H1 (cell line): Measurements from ENCODE around the gene CLEC14A. TPM values are rescaled to one million over a fixed set of nuclear protein-coding genes. Genes with fewer than 3 reads are reported as not detected.

Source experiments
- CTCF ChIA-PET: fragments of 300-600 bp; sonication (Branson Sonifier 250); formaldehyde crosslinking; loops from one replicate; lab custom pipeline; 2021; ENCODE audit not compliant: partially characterized antibody; lab: Charles Lee
- POLR2A ChIA-PET: fragments of 300-600 bp; sonication (Branson Sonifier 250); formaldehyde crosslinking; loops from one replicate; lab custom pipeline; 2021; ENCODE audit warnings: inconsistent platforms; ENCODE audit not compliant: partially characterized antibody; lab: Charles Lee
- DNase-seq, 2 experiments: peaks; one replicate each; pipeline versions ENCODE4 v3.0.0 to v3.0.0-alpha.2; 2010 to 2022; ENCODE audit warnings: low spot score in 2 of 2, low read depth in 1 of 2, mixed read lengths in 1 of 2
- FAIRE-seq: peaks from 2 replicates; lab custom pipeline; 2011; peaks lifted over from hg19 to GRCh38; lab: Jason Lieb, UNC
- H2AFZ ChIP-seq: 2 replicates; pipeline ENCODE4 v1.8.1; 2012; ENCODE audit warnings: low read length, inconsistent platforms
- H2AK5ac ChIP-seq: 2 replicates; pipeline ENCODE4 v1.6.1; 2013; ENCODE audit warnings: low read depth, low read length
- H2BK120ac ChIP-seq: replicated peaks from 2 replicates; pipeline ENCODE3; 2013; ENCODE audit warnings: low read depth, low read length, inconsistent platforms
- H2BK12ac ChIP-seq: 2 replicates; pipeline ENCODE4 v1.6.1; 2013; ENCODE audit warnings: low read depth, low read length
- H2BK15ac ChIP-seq: 2 replicates; pipeline ENCODE4 v1.6.1; 2013; ENCODE audit warnings: low read length
- H2BK20ac ChIP-seq: 2 replicates; pipeline ENCODE4 v1.6.1; 2013; ENCODE audit warnings: low read length
- H2BK5ac ChIP-seq: 2 replicates; pipeline ENCODE4 v1.6.1; 2013; ENCODE audit warnings: low read depth, low read length
- H3K14ac ChIP-seq: 2 replicates; pipeline ENCODE4 v1.6.1; 2013; ENCODE audit warnings: inconsistent platforms; ENCODE audit not compliant: insufficient read length
- H3K18ac ChIP-seq: 2 replicates; pipeline ENCODE4 v1.6.1; 2013; ENCODE audit warnings: low read length; ENCODE audit errors: extremely low read depth
- H3K23ac ChIP-seq: 2 replicates; pipeline ENCODE4 v1.6.1; 2013; ENCODE audit warnings: inconsistent platforms; ENCODE audit not compliant: insufficient read length
- H3K23me2 ChIP-seq: 2 replicates; pipeline ENCODE4 v1.6.1; 2013; ENCODE audit warnings: low read depth, low read length
- H3K27ac ChIP-seq: 2 replicates; pipeline ENCODE4 v1.6.1; 2011; ENCODE audit warnings: low read depth, low read length, inconsistent platforms
- H3K27me3 ChIP-seq, 4 experiments: replicated peaks in 1 of 4; 1 replicate in 1 of 4; 2 replicates in 3 of 4; pipeline versions ENCODE4 v1.6.1 to v1.8.1; 2011 to 2013; ENCODE audit warnings: low read length in 3 of 4, mild to moderate bottlenecking in 3 of 4, inconsistent platforms in 2 of 4, mixed read lengths in 2 of 4, moderate library complexity in 1 of 4; ENCODE audit not compliant: control insufficient read depth in 3 of 4, insufficient read depth in 3 of 4; ENCODE audit errors: extremely low read depth in 1 of 4
- H3K36me3 ChIP-seq, 4 experiments: 2 replicates each; pipeline versions ENCODE4 v1.6.1 to v1.8.1; 2011 to 2013; ENCODE audit warnings: mild to moderate bottlenecking in 4 of 4, low read length in 3 of 4, moderate library complexity in 2 of 4, control low read depth in 1 of 4, inconsistent platforms in 1 of 4; ENCODE audit not compliant: insufficient read depth in 4 of 4, control insufficient read depth in 2 of 4
- H3K4ac ChIP-seq: replicated peaks from 2 replicates; pipeline ENCODE3; 2013; ENCODE audit warnings: low read length, low read depth, mixed read lengths, inconsistent platforms; ENCODE audit not compliant: insufficient read length
- H3K4me1 ChIP-seq, 4 experiments: replicated peaks in 1 of 4; 1 replicate in 1 of 4; 2 replicates in 3 of 4; pipeline versions ENCODE4 v1.6.1 to v1.8.1; 2011 to 2013; ENCODE audit warnings: low read length in 3 of 4, inconsistent platforms in 2 of 4, mixed read lengths in 1 of 4; ENCODE audit not compliant: insufficient read depth in 4 of 4, control insufficient read depth in 3 of 4
- H3K4me2 ChIP-seq, 2 experiments: 2 replicates each; pipeline versions ENCODE4 v1.6.1 to v1.8.1; 2011 to 2013; ENCODE audit warnings: low read depth in 2 of 2, low read length in 2 of 2, control low read depth in 1 of 2, inconsistent platforms in 1 of 2, mild to moderate bottlenecking in 1 of 2; ENCODE audit not compliant: insufficient read depth in 1 of 2
- H3K4me3 ChIP-seq, 4 experiments: fragments of 200-600, 300-600 bp in 1 of 4; sonication (generic), shearing (Covaris generic), sonication (Bioruptor Twin) in 1 of 4; 2 replicates each; pipeline versions ENCODE4 v1.5.1 to v1.8.1; 2011 to 2016; ENCODE audit warnings: low read length in 4 of 4, low read depth in 3 of 4, control low read depth in 2 of 4, inconsistent platforms in 2 of 4, mild to moderate bottlenecking in 2 of 4, mixed read lengths in 1 of 4, moderate library complexity in 1 of 4; ENCODE audit not compliant: insufficient read depth in 2 of 4; ENCODE audit errors: extremely low read depth in 1 of 4
- H3K56ac ChIP-seq: replicated peaks from 2 replicates; pipeline ENCODE3; 2013; ENCODE audit warnings: low read depth, mild to moderate bottlenecking, mixed read lengths, low read length, inconsistent platforms; ENCODE audit not compliant: insufficient read length
- H3K79me1 ChIP-seq: 2 replicates; pipeline ENCODE4 v1.6.1; 2013; ENCODE audit warnings: low read depth, low read length, control low read depth
- H3K79me2 ChIP-seq, 2 experiments: 2 replicates each; pipeline versions ENCODE4 v1.6.1 to v1.8.1; 2012 to 2013; ENCODE audit warnings: low read length in 2 of 2, mild to moderate bottlenecking in 2 of 2, inconsistent platforms in 1 of 2; ENCODE audit not compliant: insufficient read depth in 2 of 2, control insufficient read depth in 1 of 2
- H3K9ac ChIP-seq, 4 experiments: replicated peaks in 1 of 4; 1 replicate in 1 of 4; 2 replicates in 3 of 4; pipeline versions ENCODE4 v1.6.1 to v1.8.1; 2011 to 2013; ENCODE audit warnings: low read depth in 3 of 4, low read length in 3 of 4, control low read depth in 2 of 4, mild to moderate bottlenecking in 2 of 4, moderate library complexity in 2 of 4, inconsistent platforms in 1 of 4; ENCODE audit errors: extremely low read depth in 1 of 4
- H3K9me3 ChIP-seq, 2 experiments: 2 replicates each; pipeline versions ENCODE4 v1.6.1 to v1.8.1; 2012 to 2013; ENCODE audit warnings: mild to moderate bottlenecking in 2 of 2, moderate library complexity in 2 of 2, control low read depth in 1 of 2, inconsistent platforms in 1 of 2, low read depth in 1 of 2, low read length in 1 of 2, mixed read lengths in 1 of 2; ENCODE audit not compliant: insufficient read depth in 2 of 2
- H4K20me1 ChIP-seq, 2 experiments: replicated peaks in 1 of 2; 2 replicates each; pipeline versions ENCODE3 to v1.8.1; 2011 to 2013; ENCODE audit warnings: inconsistent platforms in 2 of 2, low read length in 2 of 2, mild to moderate bottlenecking in 1 of 2; ENCODE audit not compliant: insufficient read depth in 2 of 2, control insufficient read depth in 1 of 2
- H4K5ac ChIP-seq: 2 replicates; pipeline ENCODE4 v1.6.1; 2013; ENCODE audit warnings: low read length, low read depth, mixed read lengths, inconsistent platforms; ENCODE audit not compliant: insufficient read length
- H4K8ac ChIP-seq: 2 replicates; pipeline ENCODE4 v1.8.0; 2013; ENCODE audit warnings: mild to moderate bottlenecking, moderate library complexity, low read length, inconsistent platforms; ENCODE audit not compliant: insufficient read depth; ENCODE audit errors: extremely low read depth
- H4K91ac ChIP-seq: replicated peaks from 2 replicates; pipeline ENCODE3; 2013; ENCODE audit warnings: low read length, mixed read lengths, inconsistent platforms; ENCODE audit not compliant: insufficient read length
- BCL11A ChIP-seq, 2 experiments: IDR thresholded peaks; one replicate each; pipeline ENCODE4 v1.6.1; 2011; ENCODE audit warnings: low read depth in 2 of 2, low read length in 2 of 2, mild to moderate bottlenecking in 2 of 2
- BRCA1 ChIP-seq: IDR thresholded peaks from 2 replicates; pipeline ENCODE4 v1.6.1; 2012; ENCODE audit warnings: low read depth, low read length, improper control_type of control experiment
- EGR1 ChIP-seq: IDR thresholded peaks from 2 replicates; pipeline ENCODE4 v1.6.1; 2011; ENCODE audit warnings: low read depth, low read length, borderline replicate concordance
- GTF2F1 ChIP-seq: IDR thresholded peaks from 2 replicates; pipeline ENCODE4 v1.6.1; 2012; ENCODE audit warnings: low read depth, low read length, improper control_type of control experiment, borderline replicate concordance
- HDAC6 ChIP-seq: IDR thresholded peaks from one replicate; pipeline ENCODE4 v1.7.1; 2012; ENCODE audit warnings: low read depth, mild to moderate bottlenecking, inconsistent platforms, low read length, moderate library complexity
- KDM1A ChIP-seq: fragments of 200-600, 300-600 bp; sonication (generic); IDR thresholded peaks from 2 replicates; pipeline ENCODE4 v1.7.1; 2016; ENCODE audit warnings: mild to moderate bottlenecking, low read length, borderline replicate concordance
- RAD21 ChIP-seq, 2 experiments: IDR thresholded peaks in 1 of 2; conservative IDR thresholded peaks in 1 of 2; 2 replicates each; pipeline ENCODE4 v1.6.1; 2011; ENCODE audit warnings: low read depth in 2 of 2, low read length in 2 of 2, improper control_type of control experiment in 1 of 2, inconsistent platforms in 1 of 2, mild to moderate bottlenecking in 1 of 2, moderate library complexity in 1 of 2
- SIN3A ChIP-seq, 2 experiments: IDR thresholded peaks in 1 of 2; conservative IDR thresholded peaks in 1 of 2; 2 replicates each; pipeline ENCODE4 v1.6.1; 2011 to 2012; ENCODE audit warnings: low read length in 2 of 2, improper control_type of control experiment in 1 of 2, low read depth in 1 of 2, mild to moderate bottlenecking in 1 of 2
- SIRT6 ChIP-seq: IDR thresholded peaks from one replicate; pipeline ENCODE4 v1.7.1; 2012; ENCODE audit warnings: low read length, inconsistent platforms
- SIX5 ChIP-seq: IDR thresholded peaks from 2 replicates; pipeline ENCODE4 v1.6.1; 2011; ENCODE audit warnings: mild to moderate bottlenecking, low read depth, low read length
- SUZ12 ChIP-seq: fragments of 200-600 bp; sonication (generic); IDR thresholded peaks from 2 replicates; pipeline ENCODE4 v1.6.1; 2012; ENCODE audit warnings: mild to moderate bottlenecking, inconsistent platforms, low read length, moderate library complexity, mixed read lengths
- TAF7 ChIP-seq: optimal IDR thresholded peaks from 2 replicates; pipeline ENCODE3; 2011; ENCODE audit warnings: low read depth, mild to moderate bottlenecking, inconsistent platforms, low read length, moderate library complexity, borderline replicate concordance
- TEAD4 ChIP-seq: IDR thresholded peaks from 2 replicates; pipeline ENCODE4 v1.6.1; 2012; ENCODE audit warnings: low read depth, low read length, inconsistent platforms, mixed read lengths
- WGBS, 2 experiments: shearing (Covaris generic) in 1 of 2; methylation state at CpG; one replicate each; pipeline versions ENCODE4 v1.1.6 to v1.1.7; 2013 to 2015; ENCODE audit warnings: low lambda C conversion rate in 2 of 2, mixed read lengths in 2 of 2, inconsistent platforms in 1 of 2, low coverage in 1 of 2, missing lambda C conversion rate in 1 of 2; ENCODE audit not compliant: insufficient replicate concordance in 2 of 2, insufficient coverage in 1 of 2, insufficient read length in 1 of 2; ENCODE audit errors: extremely low coverage in 1 of 2, missing lambda C conversion rate in 1 of 2; 5-methylcytosine and 5-hydroxymethylcytosine counted together
- polyA plus RNA-seq, 7 experiments: library from polyadenylated mRNA; depleted of rRNA in 3 of 7; stranded (reverse) in 5 of 7; unstranded in 2 of 7; fragments of >200 nt in 5 of 7; fragments of 200-250 nt in 2 of 7; gene quantifications; 1 replicate in 5 of 7; 2 replicates in 1 of 7; 4 replicates in 1 of 7; pipeline versions ENCODE4 v1.2.1 to v1.2.3, GENCODE V29; 2011 to 2013; ENCODE audit warnings: missing spikeins in 2 of 7, mixed read lengths in 2 of 7
- total RNA-seq: library from RNA; stranded (reverse); fragmentation: NEBNext Ultra II Directional; extraction: Animal tissue kit (Norgen Biotek cat#: 25700); gene quantifications from 2 replicates; pipeline ENCODE4 v1.2.1, GENCODE V29; 2021
- TF ChIP-seq, protein P1 (sequence below): IDR thresholded peaks from 2 replicates; pipeline ENCODE4 v1.6.1; 2011; ENCODE audit warnings: low read length, improper control_type of control experiment

Gene CLEC14A
- total and polyA plus RNA-seq, 2 of the 8 experiments (the other 6 are each of a cell fraction or from before 2014, with no cell fraction given): 0.09 to 0.13 TPM

DNA sequence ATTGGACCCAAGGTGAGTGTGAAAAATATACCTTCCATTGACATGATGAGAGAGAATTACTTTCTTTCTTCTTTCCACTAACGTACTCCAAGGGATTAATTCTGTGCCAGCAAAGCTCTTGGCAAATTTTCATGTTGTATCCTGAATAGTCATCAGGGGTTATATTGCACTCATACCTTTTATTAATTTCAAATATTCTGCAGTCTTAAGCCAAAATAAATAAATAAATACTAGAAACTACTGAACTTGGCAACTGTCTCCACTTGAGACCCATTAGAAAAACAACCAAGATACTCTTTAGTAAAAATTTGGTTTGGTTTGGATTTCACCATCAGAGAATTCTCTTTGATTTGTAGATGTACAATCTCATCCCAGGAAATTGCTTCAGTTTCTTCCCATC is 22.1 kb upstream of the CLEC14A start:
- H3K27ac ChIP-seq: no peak overlapping the region
- H3K4me1 ChIP-seq: no peaks in the 10 kb centered on the region
- no peak overlapping the region for H3K14ac ChIP-seq
- H3K9ac ChIP-seq: no peak overlapping the region
- no peak overlapping the region for H4K5ac ChIP-seq
- DNase-seq: no peak
- H2BK20ac ChIP-seq: no peak overlapping the region
- no peak overlapping the region for H2BK15ac ChIP-seq
- ChIA-PET POLR2A (no interaction called here), CTCF (no interaction called here)
- H3K79me2 ChIP-seq: no peaks in the 10 kb centered on the region
- no peaks in the 10 kb centered on the region for H3K23me2 ChIP-seq
- H3K36me3 ChIP-seq: no peaks in the 10 kb centered on the region
- H3K4me3 ChIP-seq: no peak overlapping the region
- no peaks in the 10 kb centered on the region for H4K20me1 ChIP-seq
- WGBS, 2 experiments: 81% methylated on average over 1 of the region's 1 CpG; no CpG with 5 or more reads in 1 of the 2 experiments
- H3K4me2 ChIP-seq: no peak overlapping the region
- H2AFZ ChIP-seq: no peak overlapping the region
- H3K18ac ChIP-seq: no peak overlapping the region
- H3K56ac ChIP-seq: no peak overlapping the region
- H2AK5ac ChIP-seq: no peak overlapping the region
- no peak overlapping the region for H3K4ac ChIP-seq
- no peaks in the 10 kb centered on the region for H3K27me3 ChIP-seq
- H4K8ac ChIP-seq: no peak overlapping the region
- no peak overlapping the region for H4K91ac ChIP-seq
- no peaks in the 10 kb centered on the region for H3K79me1 ChIP-seq
- no peak overlapping the region for H2BK12ac ChIP-seq
- H3K9me3 ChIP-seq: no peaks in the 10 kb centered on the region
- H3K23ac ChIP-seq: no peak overlapping the region
- H2BK5ac ChIP-seq: no peak overlapping the region
- no peak overlapping the region for H2BK120ac ChIP-seq
- FAIRE-seq: no peak
- TF ChIP-seq SUZ12 (no peak), KDM1A (no peak), BRCA1 (no peak), TEAD4 (no peak), RAD21 (IDR thresholded peaks at IDR 0.05 in 1 of 2, conservative IDR thresholded peaks at IDR 0.05 in 1 of 2; ENCODE audit: low read depth in 2 of 2, low read length in 2 of 2) (no peak), BCL11A (IDR thresholded peaks at IDR 0.05; ENCODE audit: low read depth in 2 of 2, low read length in 2 of 2) (no peak), SIRT6 (no peak), EGR1 (no peak), TAF7 (no peak), SIX5 (no peak), HDAC6 (no peak), SIN3A (conservative IDR thresholded peaks at IDR 0.05 in 1 of 2, IDR thresholded peaks at IDR 0.05 in 1 of 2; ENCODE audit: low read depth in 1 of 2, low read length in 2 of 2) (no peak), GTF2F1 (no peak)
- TF ChIP-seq, protein P1, sequence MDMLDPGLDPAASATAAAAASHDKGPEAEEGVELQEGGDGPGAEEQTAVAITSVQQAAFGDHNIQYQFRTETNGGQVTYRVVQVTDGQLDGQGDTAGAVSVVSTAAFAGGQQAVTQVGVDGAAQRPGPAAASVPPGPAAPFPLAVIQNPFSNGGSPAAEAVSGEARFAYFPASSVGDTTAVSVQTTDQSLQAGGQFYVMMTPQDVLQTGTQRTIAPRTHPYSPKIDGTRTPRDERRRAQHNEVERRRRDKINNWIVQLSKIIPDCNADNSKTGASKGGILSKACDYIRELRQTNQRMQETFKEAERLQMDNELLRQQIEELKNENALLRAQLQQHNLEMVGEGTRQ: no peak
